Panc1 (cell line): ENCODE data around the gene PLCH1. TPM values are rescaled to one million over a fixed set of nuclear protein-coding genes. Genes with fewer than 3 reads are reported as not detected.

Source experiments
- ATAC-seq: fragments of 200-7000 bp; cut with Tn5 transposase; 2 replicates; pipeline ENCODE4 v1.9.1; 2020; ENCODE audit warnings: mild to moderate bottlenecking, moderate library complexity
- BruUV-seq: library from RNA; stranded (reverse); fragments of 400-500 nt; replicated peaks from 2 replicates; lab custom pipeline; 2021; lab: Mats Ljungman, UMichigan
- CTCF ChIA-PET: fragments of 300-600 bp; sonication (Branson Sonifier 250); formaldehyde crosslinking; loops from one replicate; lab custom pipeline; 2022; ENCODE audit warnings: antibody characterized with exemption; lab: Charles Lee
- POLR2A ChIA-PET: fragments of 300-600 bp; sonication (Branson Sonifier 250); formaldehyde crosslinking; loops from one replicate; lab custom pipeline; 2022; ENCODE audit warnings: antibody characterized with exemption; lab: Charles Lee
- DNase-seq: peaks from one replicate; pipeline ENCODE4 v3.0.0-alpha.2; 2010; ENCODE audit warnings: low read depth, low spot score
- H3K27ac ChIP-seq: 2 replicates; pipeline ENCODE4 v1.5.1; 2011; ENCODE audit warnings: mild to moderate bottlenecking, low read length, inconsistent platforms
- H3K27me3 ChIP-seq: fragments of 200-500 bp; sonication (Bioruptor generic); 2 replicates; pipeline ENCODE4 v1.6.0; 2014; ENCODE audit warnings: low read length, inconsistent platforms; ENCODE audit not compliant: control insufficient read depth, insufficient read depth
- H3K36me3 ChIP-seq: fragments of 200-500 bp; sonication (Bioruptor generic); 2 replicates; pipeline ENCODE4 v1.5.1; 2014; ENCODE audit warnings: inconsistent platforms, mild to moderate bottlenecking, low read length, moderate library complexity; ENCODE audit not compliant: control insufficient read depth, insufficient read depth
- H3K4me1 ChIP-seq: 2 replicates; pipeline ENCODE4 v1.5.1; 2011; ENCODE audit warnings: inconsistent platforms, mild to moderate bottlenecking, low read length, moderate library complexity; ENCODE audit not compliant: control insufficient read depth, insufficient read depth
- H3K4me3 ChIP-seq, 2 experiments: 2 replicates each; pipeline ENCODE4 v1.5.1; 2011 to 2012; ENCODE audit warnings: low read depth in 2 of 2, low read length in 2 of 2, mild to moderate bottlenecking in 2 of 2, inconsistent platforms in 1 of 2, moderate library complexity in 1 of 2
- H3K9me3 ChIP-seq: fragments of 200-500 bp; sonication (Bioruptor generic); 2 replicates; pipeline ENCODE4 v1.5.1; 2014; ENCODE audit warnings: low read depth, mild to moderate bottlenecking, inconsistent platforms, low read length, moderate library complexity; ENCODE audit not compliant: control insufficient read depth, insufficient read depth
- POLR2AphosphoS5 ChIP-seq: IDR thresholded peaks from 2 replicates; pipeline ENCODE4 v1.6.1; 2012; ENCODE audit warnings: mild to moderate bottlenecking, low read depth, low read length, moderate library complexity
- SIN3A ChIP-seq: IDR thresholded peaks from 2 replicates; pipeline ENCODE4 v1.6.1; 2012; ENCODE audit warnings: low read depth, mild to moderate bottlenecking, low read length, moderate library complexity, borderline replicate concordance; ENCODE audit not compliant: insufficient read depth
- TCF7L2 ChIP-seq: IDR thresholded peaks from 2 replicates; pipeline ENCODE4 v1.6.1; 2011; ENCODE audit warnings: mild to moderate bottlenecking, low read depth, low read length, inconsistent platforms
- in situ Hi-C: cut with HindIII; loops from 2 replicates; pipeline ENCODE4 v1.10.0; 2016; ENCODE audit warnings: low sequenced_read_pairs, low pct_unique_long_range_greater_than_20kb
- intact Hi-C: fragments of 100-400 bp; cut with micrococcal nuclease; formaldehyde crosslinking; loops from one replicate; pipeline ENCODE4 v1.10.0; 2022; ENCODE audit not compliant: unreplicated experiment
- total RNA-seq: library from RNA; stranded (reverse); gene quantifications from one replicate; pipeline ENCODE4 v1.2.1, GENCODE V29; 2021; ENCODE audit not compliant: unreplicated experiment
- TF ChIP-seq, protein P1 (sequence below): fragments of 450-650 bp; IDR thresholded peaks from 2 replicates; pipeline ENCODE4 v1.5.1; 2017; ENCODE audit warnings: mild to moderate bottlenecking
- TF ChIP-seq, protein P2 (sequence below), 2 experiments: IDR thresholded peaks; 2 replicates each; pipeline ENCODE4 v1.6.1; 2011 to 2012; ENCODE audit warnings: low read depth in 2 of 2, control low read depth in 1 of 2, low read length in 1 of 2, mild to moderate bottlenecking in 1 of 2, moderate library complexity in 1 of 2; ENCODE audit not compliant: insufficient read depth in 1 of 2

The PLCH1 gene
- total RNA-seq, 1 experiment from 2014 or later = 0.03 TPM

DNA sequence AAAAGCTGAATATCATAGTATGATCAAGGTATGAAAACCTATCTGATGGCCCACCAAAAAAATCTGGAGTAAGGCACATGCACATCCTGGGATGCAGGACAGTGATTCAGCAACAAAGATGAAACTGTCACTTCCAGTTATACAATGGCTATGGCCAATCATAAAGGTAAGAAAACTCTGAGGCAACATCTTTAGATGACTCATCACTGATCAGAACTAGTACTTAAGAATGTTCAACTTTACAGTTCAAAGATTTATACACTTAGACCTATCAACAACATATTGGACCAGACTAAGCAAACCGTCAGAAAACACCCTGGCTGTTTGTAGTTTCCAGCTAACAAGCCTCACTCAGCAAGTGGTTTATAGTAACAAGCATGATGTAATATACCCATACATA lies 21.3 kb upstream of the PLCH1 start:
- intact Hi-C loops = no loop called here
- BruUV-seq = no TSS peak
- no peak overlapping the region for H3K4me3 ChIP-seq
- CTCF ChIA-PET = no interaction called here
- H3K4me1 ChIP-seq = no peaks in the 10 kb centered on the region
- in situ Hi-C loops = no loop called here
- DNase-seq = no peak
- H3K9me3 ChIP-seq = no peaks in the 10 kb centered on the region
- POLR2A ChIA-PET = no interaction called here
- H3K27me3 ChIP-seq = no peaks in the 10 kb centered on the region
- H3K36me3 ChIP-seq = no peaks in the 10 kb centered on the region
- no peak for ATAC-seq
- TF ChIP-seq SIN3A (no peak), TCF7L2 (no peak), POLR2AphosphoS5 (no peak)
- TF ChIP-seq, protein P1, sequence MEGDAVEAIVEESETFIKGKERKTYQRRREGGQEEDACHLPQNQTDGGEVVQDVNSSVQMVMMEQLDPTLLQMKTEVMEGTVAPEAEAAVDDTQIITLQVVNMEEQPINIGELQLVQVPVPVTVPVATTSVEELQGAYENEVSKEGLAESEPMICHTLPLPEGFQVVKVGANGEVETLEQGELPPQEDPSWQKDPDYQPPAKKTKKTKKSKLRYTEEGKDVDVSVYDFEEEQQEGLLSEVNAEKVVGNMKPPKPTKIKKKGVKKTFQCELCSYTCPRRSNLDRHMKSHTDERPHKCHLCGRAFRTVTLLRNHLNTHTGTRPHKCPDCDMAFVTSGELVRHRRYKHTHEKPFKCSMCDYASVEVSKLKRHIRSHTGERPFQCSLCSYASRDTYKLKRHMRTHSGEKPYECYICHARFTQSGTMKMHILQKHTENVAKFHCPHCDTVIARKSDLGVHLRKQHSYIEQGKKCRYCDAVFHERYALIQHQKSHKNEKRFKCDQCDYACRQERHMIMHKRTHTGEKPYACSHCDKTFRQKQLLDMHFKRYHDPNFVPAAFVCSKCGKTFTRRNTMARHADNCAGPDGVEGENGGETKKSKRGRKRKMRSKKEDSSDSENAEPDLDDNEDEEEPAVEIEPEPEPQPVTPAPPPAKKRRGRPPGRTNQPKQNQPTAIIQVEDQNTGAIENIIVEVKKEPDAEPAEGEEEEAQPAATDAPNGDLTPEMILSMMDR = no peak
- TF ChIP-seq, protein P2, sequence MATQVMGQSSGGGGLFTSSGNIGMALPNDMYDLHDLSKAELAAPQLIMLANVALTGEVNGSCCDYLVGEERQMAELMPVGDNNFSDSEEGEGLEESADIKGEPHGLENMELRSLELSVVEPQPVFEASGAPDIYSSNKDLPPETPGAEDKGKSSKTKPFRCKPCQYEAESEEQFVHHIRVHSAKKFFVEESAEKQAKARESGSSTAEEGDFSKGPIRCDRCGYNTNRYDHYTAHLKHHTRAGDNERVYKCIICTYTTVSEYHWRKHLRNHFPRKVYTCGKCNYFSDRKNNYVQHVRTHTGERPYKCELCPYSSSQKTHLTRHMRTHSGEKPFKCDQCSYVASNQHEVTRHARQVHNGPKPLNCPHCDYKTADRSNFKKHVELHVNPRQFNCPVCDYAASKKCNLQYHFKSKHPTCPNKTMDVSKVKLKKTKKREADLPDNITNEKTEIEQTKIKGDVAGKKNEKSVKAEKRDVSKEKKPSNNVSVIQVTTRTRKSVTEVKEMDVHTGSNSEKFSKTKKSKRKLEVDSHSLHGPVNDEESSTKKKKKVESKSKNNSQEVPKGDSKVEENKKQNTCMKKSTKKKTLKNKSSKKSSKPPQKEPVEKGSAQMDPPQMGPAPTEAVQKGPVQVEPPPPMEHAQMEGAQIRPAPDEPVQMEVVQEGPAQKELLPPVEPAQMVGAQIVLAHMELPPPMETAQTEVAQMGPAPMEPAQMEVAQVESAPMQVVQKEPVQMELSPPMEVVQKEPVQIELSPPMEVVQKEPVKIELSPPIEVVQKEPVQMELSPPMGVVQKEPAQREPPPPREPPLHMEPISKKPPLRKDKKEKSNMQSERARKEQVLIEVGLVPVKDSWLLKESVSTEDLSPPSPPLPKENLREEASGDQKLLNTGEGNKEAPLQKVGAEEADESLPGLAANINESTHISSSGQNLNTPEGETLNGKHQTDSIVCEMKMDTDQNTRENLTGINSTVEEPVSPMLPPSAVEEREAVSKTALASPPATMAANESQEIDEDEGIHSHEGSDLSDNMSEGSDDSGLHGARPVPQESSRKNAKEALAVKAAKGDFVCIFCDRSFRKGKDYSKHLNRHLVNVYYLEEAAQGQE (IDR thresholded peaks at IDR 0.05; ENCODE audit: insufficient read depth in 1 of 2, low read depth in 2 of 2, low read length in 1 of 2) = no peak
- H3K27ac ChIP-seq = no peak overlapping the region

DNA sequence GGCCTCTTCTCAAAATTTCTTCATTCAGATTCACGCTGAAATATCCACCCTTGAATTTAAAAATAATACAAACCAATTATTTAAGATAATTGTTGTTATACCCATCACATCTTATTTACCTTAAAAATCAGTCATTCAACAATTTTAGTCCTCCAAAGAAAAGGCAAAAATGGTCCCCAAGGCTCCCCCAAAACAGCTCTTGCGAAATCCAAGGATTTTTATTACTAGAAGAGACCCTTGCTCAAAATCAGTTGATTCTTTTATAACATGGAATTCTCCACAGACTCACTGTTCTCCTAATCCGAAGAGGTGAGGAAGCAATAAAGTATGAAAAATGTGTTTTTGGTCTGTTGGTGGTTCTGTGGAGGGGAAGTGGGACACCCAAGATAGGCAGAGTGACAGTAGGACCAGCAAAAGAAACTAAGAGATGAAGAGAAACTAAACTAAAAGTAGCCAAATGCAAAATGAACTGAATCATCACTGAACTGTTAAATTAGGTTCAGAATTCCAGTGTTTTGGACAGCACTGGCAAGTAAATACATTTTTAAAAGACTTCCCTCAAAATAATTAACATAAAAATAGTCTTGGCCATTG lies 19.1 kb upstream of the PLCH1 start:
- ATAC-seq (no peak), DNase-seq (no peak)
- in situ Hi-C loops (no loop called here), intact Hi-C loops (no loop called here)
- BruUV-seq = no TSS peak
- Histone ChIP-seq H3K36me3 (no peaks in the 10 kb centered on the region), H3K27ac (no peak overlapping the region), H3K27me3 (no peaks in the 10 kb centered on the region), H3K4me1 (no peaks in the 10 kb centered on the region), H3K9me3 (no peaks in the 10 kb centered on the region), H3K4me3 (no peak overlapping the region)
- ChIA-PET POLR2A (no interaction called here), CTCF (no interaction called here)
- no peak for TF ChIP-seq TCF7L2

DNA sequence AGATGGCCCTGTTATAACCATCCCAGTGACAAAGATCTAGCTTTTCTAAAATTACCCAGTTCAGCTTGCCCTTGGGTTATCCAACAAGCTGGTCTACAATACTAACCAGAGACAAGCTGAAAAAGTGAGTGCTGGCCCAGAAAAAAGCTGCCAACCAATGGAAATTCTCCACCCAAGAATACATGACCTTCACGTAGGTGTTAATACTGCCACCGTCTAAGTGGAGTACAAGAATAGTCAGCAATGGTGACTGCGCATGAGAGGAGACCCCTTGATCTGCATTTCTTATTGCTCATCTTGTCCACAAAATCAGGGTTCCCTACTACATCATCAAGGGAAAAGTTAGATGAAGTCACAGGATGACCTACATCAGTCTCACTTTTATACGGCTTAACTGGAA lies 15.8 kb upstream of the PLCH1 start:
- intact Hi-C loops = no loop called here
- no peaks in the 10 kb centered on the region for H3K27me3 ChIP-seq
- no peak overlapping the region for H3K27ac ChIP-seq
- ChIA-PET POLR2A (no interaction called here), CTCF (interaction anchor here (0.6 kb wide), 1 partner anchor 10 kb away, joined by 4 read pairs; no protein-coding TSS in a partner anchor)
- DNase-seq (no peak), ATAC-seq (no peak)
- TF ChIP-seq, protein P1 = no peak
- TF ChIP-seq POLR2AphosphoS5 = no peak
- BruUV-seq = no TSS peak
- H3K9me3 ChIP-seq = no peaks in the 10 kb centered on the region
- H3K4me1 ChIP-seq = no peaks in the 10 kb centered on the region
- no peaks in the 10 kb centered on the region for H3K36me3 ChIP-seq
- in situ Hi-C loops = no loop called here
- H3K4me3 ChIP-seq = no peak overlapping the region
